H1 (cell line): ENCODE data around the gene GUCY2D. TPM values are rescaled to one million over a fixed set of nuclear protein-coding genes. Genes with fewer than 3 reads are reported as not detected.

Experiments
- CTCF ChIA-PET: fragments of 300-600 bp; sonication (Branson Sonifier 250); formaldehyde crosslinking; loops from one replicate; lab custom pipeline; 2021; ENCODE audit not compliant: partially characterized antibody; lab: Charles Lee
- POLR2A ChIA-PET: fragments of 300-600 bp; sonication (Branson Sonifier 250); formaldehyde crosslinking; loops from one replicate; lab custom pipeline; 2021; ENCODE audit warnings: inconsistent platforms; ENCODE audit not compliant: partially characterized antibody; lab: Charles Lee
- DNase-seq, 2 experiments: peaks; one replicate each; pipeline versions ENCODE4 v3.0.0 to v3.0.0-alpha.2; 2010 to 2022; ENCODE audit warnings: low spot score in 2 of 2, low read depth in 1 of 2, mixed read lengths in 1 of 2
- FAIRE-seq: peaks from 2 replicates; lab custom pipeline; 2011; peaks lifted over from hg19 to GRCh38; lab: Jason Lieb, UNC
- H2AFZ ChIP-seq: 2 replicates; pipeline ENCODE4 v1.8.1; 2012; ENCODE audit warnings: low read length, inconsistent platforms
- H2AK5ac ChIP-seq: 2 replicates; pipeline ENCODE4 v1.6.1; 2013; ENCODE audit warnings: low read depth, low read length
- H2BK120ac ChIP-seq: replicated peaks from 2 replicates; pipeline ENCODE3; 2013; ENCODE audit warnings: low read depth, low read length, inconsistent platforms
- H2BK12ac ChIP-seq: 2 replicates; pipeline ENCODE4 v1.6.1; 2013; ENCODE audit warnings: low read depth, low read length
- H2BK15ac ChIP-seq: 2 replicates; pipeline ENCODE4 v1.6.1; 2013; ENCODE audit warnings: low read length
- H2BK20ac ChIP-seq: 2 replicates; pipeline ENCODE4 v1.6.1; 2013; ENCODE audit warnings: low read length
- H2BK5ac ChIP-seq: 2 replicates; pipeline ENCODE4 v1.6.1; 2013; ENCODE audit warnings: low read depth, low read length
- H3K14ac ChIP-seq: 2 replicates; pipeline ENCODE4 v1.6.1; 2013; ENCODE audit warnings: inconsistent platforms; ENCODE audit not compliant: insufficient read length
- H3K18ac ChIP-seq: 2 replicates; pipeline ENCODE4 v1.6.1; 2013; ENCODE audit warnings: low read length; ENCODE audit errors: extremely low read depth
- H3K23ac ChIP-seq: 2 replicates; pipeline ENCODE4 v1.6.1; 2013; ENCODE audit warnings: inconsistent platforms; ENCODE audit not compliant: insufficient read length
- H3K23me2 ChIP-seq: 2 replicates; pipeline ENCODE4 v1.6.1; 2013; ENCODE audit warnings: low read depth, low read length
- H3K27ac ChIP-seq: 2 replicates; pipeline ENCODE4 v1.6.1; 2011; ENCODE audit warnings: low read depth, low read length, inconsistent platforms
- H3K27me3 ChIP-seq, 4 experiments: replicated peaks in 1 of 4; 1 replicate in 1 of 4; 2 replicates in 3 of 4; pipeline versions ENCODE4 v1.6.1 to v1.8.1; 2011 to 2013; ENCODE audit warnings: low read length in 3 of 4, mild to moderate bottlenecking in 3 of 4, inconsistent platforms in 2 of 4, mixed read lengths in 2 of 4, moderate library complexity in 1 of 4; ENCODE audit not compliant: control insufficient read depth in 3 of 4, insufficient read depth in 3 of 4; ENCODE audit errors: extremely low read depth in 1 of 4
- H3K36me3 ChIP-seq, 4 experiments: 2 replicates each; pipeline versions ENCODE4 v1.6.1 to v1.8.1; 2011 to 2013; ENCODE audit warnings: mild to moderate bottlenecking in 4 of 4, low read length in 3 of 4, moderate library complexity in 2 of 4, control low read depth in 1 of 4, inconsistent platforms in 1 of 4; ENCODE audit not compliant: insufficient read depth in 4 of 4, control insufficient read depth in 2 of 4
- H3K4ac ChIP-seq: replicated peaks from 2 replicates; pipeline ENCODE3; 2013; ENCODE audit warnings: low read length, low read depth, mixed read lengths, inconsistent platforms; ENCODE audit not compliant: insufficient read length
- H3K4me1 ChIP-seq, 4 experiments: replicated peaks in 1 of 4; 1 replicate in 1 of 4; 2 replicates in 3 of 4; pipeline versions ENCODE4 v1.6.1 to v1.8.1; 2011 to 2013; ENCODE audit warnings: low read length in 3 of 4, inconsistent platforms in 2 of 4, mixed read lengths in 1 of 4; ENCODE audit not compliant: insufficient read depth in 4 of 4, control insufficient read depth in 3 of 4
- H3K4me2 ChIP-seq, 2 experiments: 2 replicates each; pipeline versions ENCODE4 v1.6.1 to v1.8.1; 2011 to 2013; ENCODE audit warnings: low read depth in 2 of 2, low read length in 2 of 2, control low read depth in 1 of 2, inconsistent platforms in 1 of 2, mild to moderate bottlenecking in 1 of 2; ENCODE audit not compliant: insufficient read depth in 1 of 2
- H3K4me3 ChIP-seq, 4 experiments: fragments of 200-600, 300-600 bp in 1 of 4; sonication (generic), shearing (Covaris generic), sonication (Bioruptor Twin) in 1 of 4; 2 replicates each; pipeline versions ENCODE4 v1.5.1 to v1.8.1; 2011 to 2016; ENCODE audit warnings: low read length in 4 of 4, low read depth in 3 of 4, control low read depth in 2 of 4, inconsistent platforms in 2 of 4, mild to moderate bottlenecking in 2 of 4, mixed read lengths in 1 of 4, moderate library complexity in 1 of 4; ENCODE audit not compliant: insufficient read depth in 2 of 4; ENCODE audit errors: extremely low read depth in 1 of 4
- H3K56ac ChIP-seq: replicated peaks from 2 replicates; pipeline ENCODE3; 2013; ENCODE audit warnings: low read depth, mild to moderate bottlenecking, mixed read lengths, low read length, inconsistent platforms; ENCODE audit not compliant: insufficient read length
- H3K79me1 ChIP-seq: 2 replicates; pipeline ENCODE4 v1.6.1; 2013; ENCODE audit warnings: low read depth, low read length, control low read depth
- H3K79me2 ChIP-seq, 2 experiments: 2 replicates each; pipeline versions ENCODE4 v1.6.1 to v1.8.1; 2012 to 2013; ENCODE audit warnings: low read length in 2 of 2, mild to moderate bottlenecking in 2 of 2, inconsistent platforms in 1 of 2; ENCODE audit not compliant: insufficient read depth in 2 of 2, control insufficient read depth in 1 of 2
- H3K9ac ChIP-seq, 4 experiments: replicated peaks in 1 of 4; 1 replicate in 1 of 4; 2 replicates in 3 of 4; pipeline versions ENCODE4 v1.6.1 to v1.8.1; 2011 to 2013; ENCODE audit warnings: low read depth in 3 of 4, low read length in 3 of 4, control low read depth in 2 of 4, mild to moderate bottlenecking in 2 of 4, moderate library complexity in 2 of 4, inconsistent platforms in 1 of 4; ENCODE audit errors: extremely low read depth in 1 of 4
- H3K9me3 ChIP-seq, 2 experiments: 2 replicates each; pipeline versions ENCODE4 v1.6.1 to v1.8.1; 2012 to 2013; ENCODE audit warnings: mild to moderate bottlenecking in 2 of 2, moderate library complexity in 2 of 2, control low read depth in 1 of 2, inconsistent platforms in 1 of 2, low read depth in 1 of 2, low read length in 1 of 2, mixed read lengths in 1 of 2; ENCODE audit not compliant: insufficient read depth in 2 of 2
- H4K20me1 ChIP-seq, 2 experiments: replicated peaks in 1 of 2; 2 replicates each; pipeline versions ENCODE3 to v1.8.1; 2011 to 2013; ENCODE audit warnings: inconsistent platforms in 2 of 2, low read length in 2 of 2, mild to moderate bottlenecking in 1 of 2; ENCODE audit not compliant: insufficient read depth in 2 of 2, control insufficient read depth in 1 of 2
- H4K5ac ChIP-seq: 2 replicates; pipeline ENCODE4 v1.6.1; 2013; ENCODE audit warnings: low read length, low read depth, mixed read lengths, inconsistent platforms; ENCODE audit not compliant: insufficient read length
- H4K8ac ChIP-seq: 2 replicates; pipeline ENCODE4 v1.8.0; 2013; ENCODE audit warnings: mild to moderate bottlenecking, moderate library complexity, low read length, inconsistent platforms; ENCODE audit not compliant: insufficient read depth; ENCODE audit errors: extremely low read depth
- H4K91ac ChIP-seq: replicated peaks from 2 replicates; pipeline ENCODE3; 2013; ENCODE audit warnings: low read length, mixed read lengths, inconsistent platforms; ENCODE audit not compliant: insufficient read length
- JUND ChIP-seq: IDR thresholded peaks from 2 replicates; pipeline ENCODE4 v1.6.1; 2011; ENCODE audit warnings: mild to moderate bottlenecking, improper control_type of control experiment, low read length
- SIRT6 ChIP-seq: IDR thresholded peaks from one replicate; pipeline ENCODE4 v1.7.1; 2012; ENCODE audit warnings: low read length, inconsistent platforms
- polyA plus RNA-seq, 7 experiments: library from polyadenylated mRNA; depleted of rRNA in 3 of 7; stranded (reverse) in 5 of 7; unstranded in 2 of 7; fragments of >200 nt in 5 of 7; fragments of 200-250 nt in 2 of 7; gene quantifications; 1 replicate in 5 of 7; 2 replicates in 1 of 7; 4 replicates in 1 of 7; pipeline versions ENCODE4 v1.2.1 to v1.2.3, GENCODE V29; 2011 to 2013; ENCODE audit warnings: missing spikeins in 2 of 7, mixed read lengths in 2 of 7
- total RNA-seq: library from RNA; stranded (reverse); fragmentation: NEBNext Ultra II Directional; extraction: Animal tissue kit (Norgen Biotek cat#: 25700); gene quantifications from 2 replicates; pipeline ENCODE4 v1.2.1, GENCODE V29; 2021

GUCY2D gene
- total and polyA plus RNA-seq, 2 of the 8 experiments (the other 6 are each of a cell fraction or from before 2014, with no cell fraction given), result 0.20 to 0.48 TPM

DNA sequence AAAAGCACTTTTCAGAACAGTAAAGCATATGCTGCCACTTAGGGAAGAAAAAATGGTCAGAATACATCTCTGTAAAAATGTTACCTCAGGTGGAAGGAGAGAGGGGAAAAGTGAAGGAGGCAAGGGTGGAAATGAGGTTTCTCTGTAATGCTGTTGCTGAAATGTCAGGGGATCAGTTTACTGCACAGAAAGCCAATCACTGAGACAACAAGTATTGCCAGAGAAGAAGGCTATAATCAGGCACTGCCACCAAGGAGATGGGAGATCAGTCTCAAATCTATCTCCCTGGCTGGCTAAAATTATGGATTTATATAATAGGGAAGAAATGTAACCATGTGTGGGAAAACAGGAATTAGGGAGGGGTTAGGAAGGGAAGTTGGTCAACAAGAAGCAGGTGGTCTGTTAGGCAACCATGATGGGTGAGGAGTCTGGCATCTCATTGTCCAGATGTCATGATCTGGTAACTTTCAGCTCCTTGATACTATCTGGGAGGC lies 27.7 kb upstream of the GUCY2D start:
- Histone ChIP-seq H3K9ac (no peak overlapping the region), H2BK20ac (no peak overlapping the region), H3K56ac (no peak overlapping the region), H3K79me1 (no peaks in the 10 kb centered on the region), H4K5ac (no peak overlapping the region), H3K4me3 (no peak overlapping the region), H3K9me3 (peaks cover 8% of the 10 kb centered on the region in 2 experiments; a peak in 3 of 4 replicates), H3K79me2 (no peaks in the 10 kb centered on the region), H4K20me1 (no peaks in the 10 kb centered on the region), H2BK15ac (no peak overlapping the region), H2BK12ac (no peak overlapping the region), H3K23me2 (no peaks in the 10 kb centered on the region), H2AFZ (no peak overlapping the region), H3K27ac (no peak overlapping the region), H3K23ac (no peak overlapping the region), H4K8ac (no peak overlapping the region), H2AK5ac (no peak overlapping the region), H4K91ac (no peak overlapping the region), H3K4me1 (no peaks in the 10 kb centered on the region), H3K27me3 (no peaks in the 10 kb centered on the region), H2BK120ac (no peak overlapping the region), H3K4ac (no peak overlapping the region), H3K14ac (no peak overlapping the region), H2BK5ac (no peak overlapping the region), H3K4me2 (no peak overlapping the region)
- DNase-seq, result no peak
- CTCF ChIA-PET, result interaction anchor here (1.0 to 7.1 kb wide), 6 partner anchors 11 to 82 kb away, joined by 3 to 104 read pairs (median 4); no protein-coding TSS in a partner anchor
- FAIRE-seq, result no peak
- POLR2A ChIA-PET, result no interaction called here
- TF ChIP-seq JUND (no peak), SIRT6 (no peak)
- TF ChIP-seq, all 59 proteins: peak for 0
- H3K36me3 ChIP-seq, result no peaks in the 10 kb centered on the region
- H3K18ac ChIP-seq, result no peak overlapping the region
